Sciatic nerve (tissue), 2 donors: ENCODE results near the gene ATP6AP1. TPM values are rescaled to one million over a fixed set of nuclear protein-coding genes. Genes with fewer than 3 reads are reported as not detected.

Source experiments
- ATAC-seq: fragments of 200-7000 bp; cut with Tn5 transposase; one replicate; pipeline ENCODE4 v1.9.1; 2020; ENCODE audit warnings: mild to moderate bottlenecking, moderate library complexity
- DNase-seq: peaks from one replicate; pipeline ENCODE4 v3.0.0-alpha.2; 2020; ENCODE audit warnings: low spot score
- intact Hi-C: fragments of 100-400 bp; cut with DNase I; formaldehyde crosslinking; loops from one replicate; pipeline ENCODE4 v1.14.2; 2022
- total RNA-seq: library from RNA; stranded (reverse); fragmentation: NEBNext Ultra II Directional; extraction: Animal tissue kit (Norgen Biotek cat#: 25700); gene quantifications from one replicate; pipeline ENCODE4 v1.2.1, GENCODE V29; 2021
- donor health status: DM: no; HTN: no; CAD: no.
- donor health status: DM: no; HTN: no; CAD: no.

ATP6AP1 gene
- total RNA-seq, 1 donor from 2014 or later = 59.1 TPM

- DNase-seq (no peak), ATAC-seq (no peak)
- intact Hi-C loops = no loop called here
Observed at GRCh38 chrX:154464806-154465365, 36.4 kb downstream of the ATP6AP1 start.

- intact Hi-C loops = no loop called here
- no peak for ATAC-seq
- no peak for DNase-seq
Observed at GRCh38 chrX:154465601-154466000, 37.1 kb downstream of the ATP6AP1 start.

- no peak for DNase-seq
- ATAC-seq = no peak
- intact Hi-C loops = no loop called here
Observed at GRCh38 chrX:154466036-154466435, 37.6 kb downstream of the ATP6AP1 start.

GRCh38 chrX:154466907-154467306, 38.4 kb downstream of the ATP6AP1 start:
- ATAC-seq = no peak
- no peak for DNase-seq
- intact Hi-C loops = no loop called here

- intact Hi-C loops = no loop called here
- DNase-seq (no peak), ATAC-seq (no peak)
Observed at GRCh38 chrX:154467556-154467955, 39.1 kb downstream of the ATP6AP1 start.

GRCh38 chrX:154468217-154468616, 39.7 kb downstream of the ATP6AP1 start:
- DNase-seq (no peak), ATAC-seq (no peak)
- intact Hi-C loops = no loop called here

- ATAC-seq = no peak
- intact Hi-C loops = no loop called here
- no peak for DNase-seq
Observed at GRCh38 chrX:154469114-154469513, 40.6 kb downstream of the ATP6AP1 start.

- intact Hi-C loops = no loop called here
- DNase-seq = no peak
- no peak for ATAC-seq
Observed at GRCh38 chrX:154469880-154470279, 41.4 kb downstream of the ATP6AP1 start.

- intact Hi-C loops = no loop called here
- ATAC-seq (no peak), DNase-seq (no peak)
Observed at GRCh38 chrX:154470434-154470833, 42.0 kb downstream of the ATP6AP1 start.

- DNase-seq = no peak
- ATAC-seq = no peak
- intact Hi-C loops = no loop called here
Observed at GRCh38 chrX:154470914-154471568, 42.6 kb downstream of the ATP6AP1 start.

GRCh38 chrX:154471839-154472684, 43.6 kb downstream of the ATP6AP1 start:
- DNase-seq = no peak
- ATAC-seq = no peak
- intact Hi-C loops = no loop called here

GRCh38 chrX:154472685-154473632, 44.5 kb downstream of the ATP6AP1 start:
- ATAC-seq (no peak), DNase-seq (no peak)
- intact Hi-C loops = no loop called here

GRCh38 chrX:154473683-154474082, 45.2 kb downstream of the ATP6AP1 start:
- ATAC-seq = no peak
- intact Hi-C loops = no loop called here
- DNase-seq = no peak

- DNase-seq = no peak
- intact Hi-C loops = no loop called here
- no peak for ATAC-seq
Observed at GRCh38 chrX:154476821-154477220, 48.3 kb downstream of the ATP6AP1 start.

- ATAC-seq = no peak
- intact Hi-C loops = no loop called here
- peak; percentile 59 for DNase-seq
Observed at GRCh38 chrX:154477891-154478477, 49.5 kb downstream of the ATP6AP1 start.

GRCh38 chrX:154478728-154479622, 50.5 kb downstream of the ATP6AP1 start, which contains the start of gene LAGE3:
Gene LAGE3 (minus strand): TSS chrX:154479281. CDS start chrX:154478915, 366 bp downstream.
- DNase-seq (peak; percentile 96), ATAC-seq (peak; percentile 97)
- intact Hi-C loops = no loop called here

- intact Hi-C loops = no loop called here
- DNase-seq (no peak), ATAC-seq (no peak)
Observed at GRCh38 chrX:154481195-154481594, 52.7 kb downstream of the ATP6AP1 start.
